Measurements from ENCODE around the gene ZDHHC11.
"Not testable (repeated sequence)": the region's sequence is repeated elsewhere in the genome, so short reads cannot be mapped to it uniquely, and the experiment has no call there.

ZDHHC11 gene

DNA sequence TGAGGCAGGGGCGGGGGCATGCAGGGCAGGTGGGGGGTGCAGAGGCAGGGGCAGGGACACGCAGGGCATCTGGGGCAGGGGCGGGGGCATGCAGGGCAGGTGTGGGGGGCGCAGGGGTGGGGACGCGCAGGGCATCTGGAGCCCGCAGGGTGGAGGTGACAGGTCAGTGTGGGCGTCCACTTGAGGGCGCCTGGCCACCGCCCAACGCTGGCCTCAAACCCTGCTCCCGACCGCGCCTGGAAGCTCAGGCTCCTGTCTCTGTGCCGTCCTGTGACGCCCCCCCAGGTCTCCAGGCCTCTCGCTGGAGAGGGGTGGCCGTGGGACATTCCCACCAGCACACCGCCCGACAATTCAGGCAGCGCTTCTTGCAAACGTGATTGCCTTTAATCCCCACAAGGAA is 6.9 kb downstream of the ZDHHC11 start:
- DNase-seq (ENCODE audit: low read depth in 2 of 2) = not testable (repeated sequence)

DNA sequence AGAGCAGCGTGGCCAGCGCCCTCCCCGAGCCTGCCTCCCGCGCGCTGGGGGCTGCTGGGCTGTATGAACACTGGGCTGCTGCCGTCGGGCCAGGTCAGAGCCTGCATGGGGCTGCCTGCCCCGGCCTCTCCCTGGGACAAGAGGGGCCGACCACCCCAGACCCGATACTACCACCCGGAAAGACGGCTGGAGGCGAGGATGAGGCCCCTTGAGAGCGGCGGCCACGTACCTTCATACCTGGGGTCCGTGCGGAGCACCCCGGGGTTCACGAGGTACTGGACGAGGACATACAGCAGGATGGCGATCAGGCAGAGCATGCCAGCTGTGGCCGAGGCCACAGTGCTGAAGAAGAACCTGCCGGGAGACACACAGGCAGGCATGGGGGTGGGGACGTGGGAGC is 7.4 kb downstream of the ZDHHC11 start:
- DNase-seq (ENCODE audit: low read depth in 2 of 2) = not testable (repeated sequence)

DNA sequence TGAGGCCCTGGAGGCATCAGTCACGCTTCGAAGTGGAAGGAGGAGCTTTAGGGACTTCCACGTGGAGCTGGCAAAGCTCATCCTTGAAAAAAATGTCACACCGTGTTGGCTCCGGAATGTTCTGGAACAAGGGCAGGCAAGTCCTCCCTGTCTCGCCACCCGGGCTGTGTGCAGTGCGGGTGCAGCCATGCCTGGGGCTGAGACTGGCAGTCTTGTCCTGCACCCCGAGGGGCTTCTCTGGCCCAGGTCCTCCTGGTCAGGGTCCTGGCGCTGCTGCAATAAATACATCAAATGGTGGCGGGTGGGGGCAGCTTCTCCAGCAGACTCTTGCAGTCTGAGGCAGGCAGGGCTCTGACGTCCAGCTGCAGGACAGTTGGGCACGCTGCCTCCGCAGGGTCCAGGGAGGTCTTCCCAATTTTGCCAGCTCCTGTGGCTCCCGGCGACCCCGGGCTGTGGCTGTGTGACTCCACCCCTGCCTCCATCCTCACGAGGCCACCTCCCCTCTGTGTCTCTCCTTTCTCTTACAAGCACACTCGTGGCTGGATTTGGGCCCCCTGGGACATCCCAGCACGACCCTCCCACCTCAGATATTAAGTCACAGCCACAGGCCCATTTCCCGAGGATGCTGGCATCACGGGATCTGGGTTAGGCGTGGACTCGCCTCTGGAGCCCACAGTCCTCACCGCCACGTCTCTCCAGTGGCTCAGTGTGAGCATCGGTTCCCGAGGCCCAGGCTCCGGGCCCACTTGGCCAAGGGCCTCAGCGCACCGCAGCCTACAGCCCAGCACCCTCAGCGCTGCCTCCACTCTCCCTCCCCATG is 8.2 kb downstream of the ZDHHC11 start:
- DNase-seq (ENCODE audit: low read depth in 2 of 2) = not testable (repeated sequence)

DNA sequence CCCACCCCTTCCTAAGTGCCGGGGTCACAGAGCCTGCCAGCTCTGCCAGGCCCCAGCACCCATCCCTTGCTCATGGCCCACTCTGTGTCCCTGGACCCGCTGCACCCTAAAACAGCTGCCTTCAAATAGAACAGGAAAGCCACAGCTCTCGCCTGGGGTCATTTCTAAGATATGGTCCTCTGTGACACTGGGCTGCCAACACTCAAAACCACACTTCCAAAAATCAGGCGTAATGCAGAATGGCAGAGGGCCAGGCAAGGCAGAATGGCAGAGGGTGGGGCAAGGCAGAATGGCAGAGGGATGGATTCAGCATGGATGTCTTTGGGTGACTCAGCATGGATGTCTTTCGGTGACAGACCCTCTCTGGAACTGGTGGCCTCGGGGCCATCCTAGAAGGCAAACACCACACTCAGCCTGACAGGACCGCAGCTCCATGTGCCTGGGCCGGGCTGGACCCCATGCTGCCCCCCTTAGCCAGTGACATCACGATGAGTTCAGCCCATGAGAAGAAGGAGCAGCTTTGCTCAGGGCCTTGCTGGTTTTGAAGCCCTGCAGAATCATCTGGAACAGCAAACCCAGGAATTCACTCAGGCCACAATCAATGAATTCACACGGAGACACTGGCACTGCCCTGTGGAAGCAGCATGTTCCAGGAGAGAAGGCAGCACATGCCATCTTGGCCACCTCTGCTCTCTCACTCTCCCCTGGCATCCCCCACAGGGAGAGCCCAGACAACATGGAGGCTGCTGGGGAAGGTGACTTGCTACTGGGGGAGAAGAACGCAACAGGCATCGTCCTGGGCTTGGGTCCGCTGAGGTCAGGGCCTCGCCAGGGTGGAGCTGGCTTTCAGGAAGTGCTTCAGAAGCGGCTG is 9.0 kb downstream of the ZDHHC11 start:
- not testable (repeated sequence) for DNase-seq (ENCODE audit: low read depth in 2 of 2)

- not testable (repeated sequence) for DNase-seq (ENCODE audit: low read depth in 2 of 2)
Observed at GRCh38 chr5:840974-841435, 9.8 kb downstream of the ZDHHC11 start.

DNA sequence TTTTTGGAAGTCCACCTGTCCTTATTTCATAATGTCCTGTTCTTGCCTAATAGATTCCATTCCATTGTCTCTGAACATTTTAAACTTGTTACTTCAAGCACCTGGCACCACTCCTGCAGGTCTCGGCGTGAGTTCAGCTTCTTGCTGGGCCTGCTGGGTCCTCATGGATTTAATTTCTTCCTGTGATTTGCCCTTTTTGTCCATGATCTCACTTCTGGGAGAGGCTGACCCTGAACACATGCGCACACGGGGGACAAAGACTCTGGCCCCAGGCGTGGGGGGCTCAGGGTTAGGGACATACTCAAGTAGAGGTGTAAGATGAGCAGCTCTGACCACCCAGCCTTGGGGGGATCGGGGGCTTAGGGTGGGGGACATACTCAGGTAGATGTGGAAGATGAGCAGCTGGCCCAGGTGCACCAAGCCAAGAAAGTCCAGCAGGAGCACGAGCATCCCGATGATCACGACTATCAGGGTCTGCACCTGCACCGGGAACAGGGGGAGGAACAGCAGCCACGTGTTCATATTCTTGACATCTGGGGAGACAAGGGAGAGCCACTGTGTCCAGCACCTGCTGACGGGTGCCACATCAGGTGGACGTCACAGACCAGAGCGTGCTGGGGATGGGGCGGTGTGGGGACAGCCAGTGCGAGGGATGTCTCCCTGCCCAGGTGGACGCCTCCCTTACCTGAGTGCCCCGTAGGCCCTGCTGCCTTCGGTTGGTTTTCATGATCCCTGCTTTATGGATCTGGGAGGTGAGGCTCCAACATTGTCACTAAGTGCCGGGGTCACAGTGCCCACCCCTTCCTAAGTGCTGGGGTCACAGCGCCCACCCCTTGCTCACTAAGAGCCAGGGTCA is 10.4 kb downstream of the ZDHHC11 start:
- not testable (repeated sequence) for DNase-seq (ENCODE audit: low read depth in 2 of 2)

DNA sequence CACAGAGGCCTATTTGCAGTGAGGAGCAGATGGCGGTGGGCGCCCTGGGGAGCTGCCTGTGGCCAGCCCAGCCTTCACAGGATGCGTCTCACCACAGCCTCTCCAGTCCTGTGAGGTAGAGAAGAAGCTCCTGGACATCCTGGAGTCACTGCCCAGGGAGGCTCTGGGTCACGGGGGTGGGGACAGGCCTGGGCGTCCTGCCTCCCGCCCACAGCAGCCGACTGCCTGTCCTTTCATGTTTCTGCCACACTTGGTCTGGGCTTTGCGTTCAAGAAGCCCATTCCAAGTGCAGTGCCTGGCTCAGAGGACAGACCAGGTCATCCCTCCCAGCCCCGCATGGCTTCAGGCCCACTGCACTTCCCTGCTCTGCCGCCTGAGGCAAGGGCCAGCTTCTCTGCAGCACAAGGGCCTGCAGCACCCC is 12.3 kb downstream of the ZDHHC11 start:
- not testable (repeated sequence) for DNase-seq (ENCODE audit: low read depth in 2 of 2)

GRCh38 chr5:837621-838121 is 13.1 kb downstream of the ZDHHC11 start:
- not testable (repeated sequence) for DNase-seq (ENCODE audit: low read depth in 2 of 2)

DNA sequence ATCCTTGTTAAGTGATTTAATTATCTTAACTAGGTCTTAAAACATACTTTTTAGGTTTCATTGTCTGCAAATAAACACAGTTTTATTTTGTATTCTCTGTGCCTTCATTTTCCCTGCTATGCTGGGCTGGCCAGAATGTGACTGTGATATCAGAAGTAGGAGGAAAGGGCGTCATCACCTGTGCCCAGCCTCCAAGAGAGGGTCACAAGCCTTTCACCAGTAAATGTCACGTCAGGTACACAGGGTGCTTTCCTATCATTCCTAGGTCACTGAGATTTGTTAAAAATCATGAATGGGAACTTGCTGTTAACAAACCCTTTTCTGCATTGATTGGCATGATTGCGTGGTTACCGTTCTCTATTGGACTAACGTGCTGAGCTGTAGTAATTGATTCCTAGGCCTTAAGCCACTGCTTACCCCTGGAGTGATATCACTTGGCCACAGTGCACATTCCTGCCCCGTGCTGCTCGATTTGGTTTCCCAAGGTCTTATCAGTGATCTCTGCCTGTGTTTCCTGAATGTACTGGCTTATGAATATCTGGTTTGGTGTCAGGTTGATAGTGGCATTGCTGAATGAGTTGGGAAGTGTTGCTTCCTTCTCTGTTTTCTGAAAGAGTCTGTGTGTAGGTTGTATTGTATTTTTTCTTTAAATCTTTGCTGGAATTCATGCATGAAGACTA is 14.7 kb downstream of the ZDHHC11 start:
- not testable (repeated sequence) for DNase-seq (ENCODE audit: low read depth in 2 of 2)

- not testable (repeated sequence) for DNase-seq (ENCODE audit: low read depth in 2 of 2)
Observed at GRCh38 chr5:834013-834412, 16.8 kb downstream of the ZDHHC11 start.

- DNase-seq (ENCODE audit: low read depth in 2 of 2) = not testable (repeated sequence)
Observed at GRCh38 chr5:828194-828593, 22.6 kb downstream of the ZDHHC11 start.

DNA sequence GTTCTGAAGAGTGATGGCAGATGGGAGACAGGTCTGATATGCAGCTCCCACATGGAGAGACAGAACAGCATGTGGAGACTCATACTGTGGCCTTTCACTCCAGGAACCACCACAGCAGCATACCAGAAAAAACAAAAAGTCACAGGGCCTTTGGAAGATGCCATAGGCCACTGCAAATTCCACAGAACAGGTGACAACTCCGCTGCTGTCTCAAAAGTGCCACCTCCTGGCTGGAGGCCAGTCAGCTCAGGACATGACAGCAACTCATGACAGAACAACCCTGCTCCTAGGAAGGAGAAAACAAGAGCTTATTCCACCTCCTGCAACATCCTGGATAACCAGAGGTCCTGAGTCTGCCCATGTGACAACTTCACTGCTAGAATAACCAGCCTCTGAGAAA is 25.2 kb downstream of the ZDHHC11 start:
- DNase-seq (ENCODE audit: low read depth in 2 of 2) = not testable (repeated sequence)

DNA sequence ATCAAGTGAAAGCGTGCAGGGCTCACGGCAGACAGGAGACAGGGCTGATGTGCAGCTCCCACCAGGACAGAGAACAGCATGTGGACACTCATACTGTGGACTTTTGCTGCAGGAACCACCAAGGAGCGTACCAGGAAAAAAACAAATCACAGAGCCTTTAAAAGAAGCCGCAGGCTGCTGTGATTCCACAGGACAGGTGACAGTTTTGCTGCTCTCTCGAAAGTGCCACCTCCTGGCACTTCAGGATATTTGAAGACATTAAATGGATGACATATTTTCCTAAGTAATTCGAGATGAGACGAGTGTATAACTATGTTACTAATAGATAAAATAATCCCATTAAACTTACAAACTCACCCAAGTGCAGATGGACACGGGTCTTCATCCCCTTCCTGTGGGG is 29.3 kb downstream of the ZDHHC11 start:
- no peak for DNase-seq (ENCODE audit: low read depth in 2 of 2)

DNA sequence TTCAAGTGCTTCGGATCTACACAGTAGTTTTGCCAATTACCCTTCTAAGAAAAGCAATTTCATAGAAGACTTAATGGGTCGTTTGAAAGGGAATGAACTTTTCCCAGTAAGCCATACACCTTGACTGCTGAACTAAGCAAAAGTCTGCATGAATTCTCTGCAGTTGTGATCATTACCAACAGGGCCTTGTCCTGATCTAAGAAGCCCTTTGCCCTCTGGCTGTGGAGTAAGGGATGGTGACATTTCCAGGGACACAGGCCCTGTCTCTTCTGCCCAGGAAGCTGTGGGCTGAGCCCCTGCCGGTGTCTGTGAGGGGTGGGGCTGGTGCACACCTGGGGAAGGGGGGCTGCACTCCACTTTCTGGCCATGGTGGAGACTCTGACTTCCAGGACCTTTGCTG is 30.5 kb downstream of the ZDHHC11 start:
- no peak for DNase-seq (ENCODE audit: low read depth in 2 of 2)

GRCh38 chr5:819078-819477 is 31.7 kb downstream of the ZDHHC11 start:
- DNase-seq (ENCODE audit: low read depth in 2 of 2) = no peak

DNA sequence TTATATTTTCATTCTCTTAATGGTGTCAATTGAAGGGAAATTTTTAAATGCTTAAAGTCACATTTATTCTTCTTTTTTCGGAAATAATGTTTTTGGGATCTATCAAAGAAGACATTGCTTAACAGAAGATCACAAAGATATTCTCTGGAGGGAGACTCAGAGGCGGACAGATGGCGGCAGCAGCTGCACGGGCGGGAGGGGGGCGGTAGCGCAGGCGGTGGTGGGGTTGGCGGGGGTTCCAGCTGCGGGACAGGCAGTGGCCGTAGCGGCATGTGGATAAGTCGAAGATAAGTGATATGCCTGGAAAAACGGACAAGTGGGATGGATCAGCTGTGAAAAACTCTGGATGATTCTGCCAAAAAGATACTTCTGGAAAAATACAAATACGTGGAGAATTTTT is 34.6 kb downstream of the ZDHHC11 start:
- DNase-seq (ENCODE audit: low read depth in 2 of 2) = no peak

DNA sequence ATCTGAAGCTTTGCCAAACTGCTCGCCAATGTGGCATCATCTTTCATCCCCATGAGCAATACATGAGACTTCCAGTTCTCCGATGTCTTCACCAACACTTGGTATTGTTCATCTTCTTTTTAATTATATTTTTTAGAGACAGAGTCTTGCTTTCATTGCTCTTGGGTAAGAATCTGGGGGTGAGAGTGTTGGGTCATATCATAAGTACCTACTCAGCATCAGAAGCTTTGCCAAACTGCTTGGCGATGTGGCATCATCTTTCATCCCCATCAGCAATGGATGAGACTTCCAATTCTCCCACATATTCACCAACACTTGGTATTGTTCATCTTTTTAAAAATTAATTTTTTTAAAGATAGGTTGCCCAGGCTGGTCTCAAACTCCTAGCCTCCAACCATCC is 35.3 kb downstream of the ZDHHC11 start:
- DNase-seq (ENCODE audit: low read depth in 2 of 2) = no peak

GRCh38 chr5:813575-813974 is 37.2 kb downstream of the ZDHHC11 start:
- not testable (repeated sequence) for DNase-seq (ENCODE audit: low read depth in 2 of 2)

- not testable (repeated sequence) for DNase-seq (ENCODE audit: low read depth in 2 of 2)
Observed at GRCh38 chr5:811384-811783, 39.4 kb downstream of the ZDHHC11 start.

GRCh38 chr5:807719-808514 is 42.9 kb downstream of the ZDHHC11 start:
- DNase-seq (ENCODE audit: low read depth in 2 of 2) = not testable (repeated sequence)
